Endothelial cell of umbilical vein (primary cell): ENCODE measurements around the gene SYTL2. TPM values are rescaled to one million over a fixed set of nuclear protein-coding genes. Genes with fewer than 3 reads are reported as not detected.
"Not testable (repeated sequence)": the region's sequence is repeated elsewhere in the genome, so short reads cannot be mapped to it uniquely, and the experiment has no call there.

ENCODE experiments used
- BruUV-seq: library from RNA; stranded (reverse); fragments of 400-500 nt; replicated peaks from 2 replicates; lab custom pipeline; 2021; lab: Mats Ljungman, UMichigan
- CTCF ChIA-PET: fragments of 300-600, 350-600 bp; sonication (Branson Sonifier 250); formaldehyde crosslinking; loops from one replicate; lab custom pipeline; 2021; ENCODE audit warnings: antibody characterized with exemption, inconsistent platforms; lab: Charles Lee
- POLR2A ChIA-PET: fragments of 300-600, 350-600 bp; sonication (Branson Sonifier 250); formaldehyde crosslinking; loops from one replicate; lab custom pipeline; 2021; ENCODE audit warnings: antibody characterized with exemption, inconsistent platforms; lab: Charles Lee
- DNase-seq: peaks from one replicate; pipeline ENCODE4 v3.0.0-alpha.2; 2011; ENCODE audit warnings: low read depth, low spot score
- FAIRE-seq: peaks from 2 replicates; lab custom pipeline; 2011; peaks lifted over from hg19 to GRCh38; lab: Jason Lieb, UNC
- H2AFZ ChIP-seq: 2 replicates; pipeline ENCODE4 v1.6.0; 2012; ENCODE audit warnings: low read depth, low read length, control low read depth, inconsistent platforms
- H3K27ac ChIP-seq: 2 replicates; pipeline ENCODE4 v1.5.1; 2011; ENCODE audit warnings: low read depth, mild to moderate bottlenecking, control low read depth, low read length, moderate library complexity; ENCODE audit not compliant: insufficient read depth
- H3K27me3 ChIP-seq, 2 experiments: 2 replicates each; pipeline versions ENCODE4 v1.6.0 to v1.6.1; 2011; ENCODE audit warnings: low read length in 2 of 2, mixed read lengths in 1 of 2; ENCODE audit not compliant: control insufficient read depth in 2 of 2, insufficient read depth in 2 of 2
- H3K36me3 ChIP-seq, 2 experiments: 2 replicates in 1 of 2; 3 replicates in 1 of 2; pipeline ENCODE4 v1.5.1; 2011; ENCODE audit warnings: low read length in 2 of 2, mild to moderate bottlenecking in 1 of 2, moderate library complexity in 1 of 2; ENCODE audit not compliant: control insufficient read depth in 2 of 2, insufficient read depth in 2 of 2; ENCODE audit errors: extremely low read depth in 1 of 2
- H3K4me1 ChIP-seq: 3 replicates; pipeline ENCODE4 v1.5.1; 2011; ENCODE audit warnings: mild to moderate bottlenecking, low read length; ENCODE audit not compliant: control insufficient read depth, insufficient read depth; ENCODE audit errors: extremely low read depth
- H3K4me2 ChIP-seq: 2 replicates; pipeline ENCODE4 v1.6.1; 2011; ENCODE audit warnings: low read length, control low read depth, mixed read lengths; ENCODE audit not compliant: insufficient read depth
- H3K4me3 ChIP-seq, 3 experiments: fragments of 200-600 bp in 1 of 3; sonication (generic), shearing (Covaris generic) in 1 of 3; replicated peaks in 1 of 3; 2 replicates each; pipeline ENCODE4 v1.5.1; 2011 to 2016; ENCODE audit warnings: control low read depth in 3 of 3, low read length in 3 of 3, mild to moderate bottlenecking in 2 of 3, inconsistent platforms in 1 of 3, low read depth in 1 of 3, moderate library complexity in 1 of 3; ENCODE audit not compliant: insufficient read depth in 1 of 3
- H3K79me2 ChIP-seq: 2 replicates; pipeline ENCODE4 v1.6.0; 2012; ENCODE audit warnings: low read length, inconsistent platforms; ENCODE audit not compliant: control insufficient read depth, insufficient read depth
- H3K9ac ChIP-seq: replicated peaks from 2 replicates; pipeline ENCODE3; 2011; ENCODE audit warnings: low read length, control low read depth; ENCODE audit not compliant: insufficient read depth; ENCODE audit errors: extremely low read depth
- H3K9me1 ChIP-seq: replicated peaks from 3 replicates; pipeline ENCODE4 v1.6.0; 2011; ENCODE audit warnings: mild to moderate bottlenecking, low read length; ENCODE audit not compliant: control insufficient read depth, insufficient read depth; ENCODE audit errors: extremely low read depth
- H3K9me3 ChIP-seq: replicated peaks from 2 replicates; pipeline ENCODE4 v1.5.1; 2012; ENCODE audit warnings: low read length, inconsistent platforms; ENCODE audit not compliant: control insufficient read depth, insufficient read depth
- H4K20me1 ChIP-seq: replicated peaks from 2 replicates; pipeline ENCODE3; 2011; ENCODE audit warnings: mild to moderate bottlenecking, low read length; ENCODE audit not compliant: control insufficient read depth, insufficient read depth; ENCODE audit errors: extremely low read depth
- EZH2 ChIP-seq: IDR thresholded peaks from 2 replicates; pipeline ENCODE4 v1.6.1; 2012; ENCODE audit warnings: borderline replicate concordance, low read depth, mild to moderate bottlenecking, moderate library complexity, low read length, inconsistent platforms; ENCODE audit not compliant: severe bottlenecking
- FOS ChIP-seq: IDR thresholded peaks from 2 replicates; pipeline ENCODE4 v1.6.1; 2011; ENCODE audit warnings: mild to moderate bottlenecking, low read length, moderate library complexity, borderline replicate concordance; ENCODE audit not compliant: insufficient read depth
- GATA2 ChIP-seq: IDR thresholded peaks from 2 replicates; pipeline ENCODE4 v1.7.0; 2011; ENCODE audit warnings: low read depth, mild to moderate bottlenecking, moderate library complexity, mixed read lengths, low read length; ENCODE audit not compliant: insufficient read length, insufficient read depth
- JUN ChIP-seq: IDR thresholded peaks from 2 replicates; pipeline ENCODE4 v1.6.1; 2011; ENCODE audit warnings: borderline replicate concordance, low read depth; ENCODE audit not compliant: insufficient read length, insufficient read depth
- MAX ChIP-seq: IDR thresholded peaks from 2 replicates; pipeline ENCODE4 v1.6.1; 2011; ENCODE audit not compliant: insufficient read depth, insufficient read length
- MYC ChIP-seq: IDR thresholded peaks from one replicate; pipeline ENCODE4 v1.6.1; 2011; ENCODE audit warnings: mild to moderate bottlenecking, low read depth, low read length
- POLR2A ChIP-seq: IDR thresholded peaks from 2 replicates; pipeline ENCODE4 v1.6.1; 2012; ENCODE audit warnings: low read depth, mild to moderate bottlenecking, control low read depth, low read length
- POLR2AphosphoS5 ChIP-seq: IDR thresholded peaks from 2 replicates; pipeline ENCODE4 v1.6.1; 2012; ENCODE audit warnings: low read depth, mild to moderate bottlenecking, control low read depth, low read length, moderate library complexity; ENCODE audit not compliant: insufficient read depth
- dilution Hi-C: fragments of 300-500 bp; cut with MboI; formaldehyde crosslinking; loops from one replicate; pipeline ENCODE4 v1.15.0; 2019; ENCODE audit warnings: low sequenced_read_pairs; ENCODE audit not compliant: extremely low pct_ligation_motif_present
- intact Hi-C: fragments of 100-400 bp; cut with micrococcal nuclease; formaldehyde crosslinking; loops from one replicate; pipeline ENCODE4 v1.10.0; 2022
- polyA plus RNA-seq, 4 experiments: library from polyadenylated mRNA; depleted of rRNA in 3 of 4; stranded (reverse) in 3 of 4; unstranded in 1 of 4; fragments of >200 nt; gene quantifications; 2 replicates each; pipeline versions ENCODE4 v1.2.1 to v1.2.3, GENCODE V29; 2011 to 2012; ENCODE audit warnings: missing spikeins in 1 of 4
- total RNA-seq: library from RNA; stranded (reverse); gene quantifications from 2 replicates; pipeline ENCODE4 v1.2.3, GENCODE V29; 2021
- TF ChIP-seq, protein P1 (sequence below), 2 donors: IDR thresholded peaks; 1 replicate in 1 of 2; 2 replicates in 1 of 2; pipeline ENCODE4 v1.5.1; 2011; ENCODE audit warnings: low read length in 2 of 2, mild to moderate bottlenecking in 2 of 2, moderate library complexity in 2 of 2, control low read depth in 1 of 2, inconsistent platforms in 1 of 2, low read depth in 1 of 2; ENCODE audit not compliant: insufficient read depth in 1 of 2; ENCODE audit errors: extremely low read depth in 1 of 2

Gene SYTL2
- total and polyA plus RNA-seq, 2 donors (not counting 3 experiments of a cell fraction or from before 2014, with no cell fraction given) = 1.4 to 2.4 TPM

DNA sequence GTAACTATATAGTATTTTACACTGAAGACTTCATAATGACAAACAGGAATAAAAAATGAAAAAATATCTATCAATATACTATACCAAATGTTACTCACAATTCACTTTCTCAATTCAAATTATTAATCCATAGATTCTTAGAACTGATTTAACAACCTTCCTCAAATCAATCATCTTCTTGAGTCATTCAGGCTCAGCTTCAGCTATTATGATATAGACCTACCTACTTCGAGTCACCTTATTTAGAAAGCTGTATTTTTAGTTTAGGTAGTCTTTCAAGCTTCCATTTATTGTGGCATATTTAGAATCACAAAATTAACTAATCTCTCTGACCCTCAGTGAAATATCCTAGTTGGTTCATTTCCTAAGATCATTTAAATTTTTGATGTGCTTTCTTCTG is 154.2 kb downstream of the SYTL2 start:
- CTCF ChIA-PET = no interaction called here
- Histone ChIP-seq H3K36me3 (peaks cover 0 to 18% of the 10 kb centered on the region in 2 experiments), H3K4me2 (no peak overlapping the region), H3K9ac (no peak overlapping the region), H3K79me2 (peaks cover 48% of the 10 kb centered on the region), H3K27me3 (no peaks in the 10 kb centered on the region), H3K9me1 (no peaks in the 10 kb centered on the region), H3K4me1 (peaks cover 28% of the 10 kb centered on the region), H4K20me1 (peaks cover 12% of the 10 kb centered on the region), H3K27ac (no peak overlapping the region), H3K4me3 (no peak overlapping the region), H2AFZ (no peak overlapping the region), H3K9me3 (no peaks in the 10 kb centered on the region)
- DNase-seq = no peak
- no peak for FAIRE-seq
- intact Hi-C loops (no loop called here), dilution Hi-C loops (no loop called here)
- POLR2A ChIA-PET = interaction anchor here (1.1 kb wide), 1 partner anchor 9 kb away, joined by 3 read pairs; the partner anchor contains the start of gene TMEM126A
- TF ChIP-seq JUN (no peak), FOS (no peak), EZH2 (no peak), MYC (no peak), POLR2AphosphoS5 (no peak), POLR2A (no peak), GATA2 (no peak), MAX (no peak)
- TF ChIP-seq, protein P1, sequence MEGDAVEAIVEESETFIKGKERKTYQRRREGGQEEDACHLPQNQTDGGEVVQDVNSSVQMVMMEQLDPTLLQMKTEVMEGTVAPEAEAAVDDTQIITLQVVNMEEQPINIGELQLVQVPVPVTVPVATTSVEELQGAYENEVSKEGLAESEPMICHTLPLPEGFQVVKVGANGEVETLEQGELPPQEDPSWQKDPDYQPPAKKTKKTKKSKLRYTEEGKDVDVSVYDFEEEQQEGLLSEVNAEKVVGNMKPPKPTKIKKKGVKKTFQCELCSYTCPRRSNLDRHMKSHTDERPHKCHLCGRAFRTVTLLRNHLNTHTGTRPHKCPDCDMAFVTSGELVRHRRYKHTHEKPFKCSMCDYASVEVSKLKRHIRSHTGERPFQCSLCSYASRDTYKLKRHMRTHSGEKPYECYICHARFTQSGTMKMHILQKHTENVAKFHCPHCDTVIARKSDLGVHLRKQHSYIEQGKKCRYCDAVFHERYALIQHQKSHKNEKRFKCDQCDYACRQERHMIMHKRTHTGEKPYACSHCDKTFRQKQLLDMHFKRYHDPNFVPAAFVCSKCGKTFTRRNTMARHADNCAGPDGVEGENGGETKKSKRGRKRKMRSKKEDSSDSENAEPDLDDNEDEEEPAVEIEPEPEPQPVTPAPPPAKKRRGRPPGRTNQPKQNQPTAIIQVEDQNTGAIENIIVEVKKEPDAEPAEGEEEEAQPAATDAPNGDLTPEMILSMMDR (IDR thresholded peaks at IDR 0.05; ENCODE audit: extremely low read depth in 1 of 2, insufficient read depth in 1 of 2, low read depth in 1 of 2, low read length in 2 of 2) = no peak
- no TSS peak for BruUV-seq

GRCh38 chr11:85654343-85654742 is 156.6 kb downstream of the SYTL2 start:
- H3K9me1 ChIP-seq, intact Hi-C loops, H4K20me1 ChIP-seq, H3K36me3 ChIP-seq, BruUV-seq, H3K4me2 ChIP-seq, H3K9ac ChIP-seq, H3K27ac ChIP-seq, H3K4me1 ChIP-seq, H3K4me3 ChIP-seq, H3K9me3 ChIP-seq, H2AFZ ChIP-seq, H3K27me3 ChIP-seq, POLR2A ChIA-PET, DNase-seq, FAIRE-seq, dilution Hi-C loops: not testable (repeated sequence)
- CTCF ChIA-PET = interaction anchor here (1.0 to 1.2 kb wide), 2 partner anchors 9 to 17 kb away, joined by 4 to 5 read pairs; no protein-coding TSS in a partner anchor
- peaks cover 29% of the 10 kb centered on the region for H3K79me2 ChIP-seq
